Middle frontal gyrus (tissue), 1 donor: ENCODE results near the gene CDHR4.
"Not testable (repeated sequence)": the region's sequence is repeated elsewhere in the genome, so short reads cannot be mapped to it uniquely, and the experiment has no call there.

ENCODE experiments used
- DNase-seq: peaks from one replicate; pipeline ENCODE4 v3.0.0-alpha.2; 2015; ENCODE audit warnings: low spot score; ENCODE audit errors: extremely low spot score

The CDHR4 gene

DNA sequence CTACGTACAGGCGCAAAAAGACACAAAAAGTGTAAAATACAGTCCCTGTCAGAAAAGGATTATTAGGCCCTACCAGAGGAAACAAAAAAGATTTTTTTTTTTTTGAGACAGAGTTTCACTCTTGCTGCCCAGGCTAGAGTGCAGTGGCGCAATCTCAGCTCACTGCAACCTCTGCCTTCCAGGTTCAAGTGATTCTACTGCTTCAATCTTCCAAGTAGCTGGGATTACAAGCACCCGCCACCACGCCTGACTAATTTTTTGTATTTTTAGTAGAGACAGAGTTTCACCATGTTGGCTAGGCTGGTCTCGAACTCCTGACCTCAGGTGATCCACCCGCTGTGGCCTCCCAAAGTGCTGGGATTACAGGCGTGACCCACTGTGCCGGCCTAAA is 18.7 kb downstream of the CDHR4 start:
- DNase-seq, result not testable (repeated sequence)

DNA sequence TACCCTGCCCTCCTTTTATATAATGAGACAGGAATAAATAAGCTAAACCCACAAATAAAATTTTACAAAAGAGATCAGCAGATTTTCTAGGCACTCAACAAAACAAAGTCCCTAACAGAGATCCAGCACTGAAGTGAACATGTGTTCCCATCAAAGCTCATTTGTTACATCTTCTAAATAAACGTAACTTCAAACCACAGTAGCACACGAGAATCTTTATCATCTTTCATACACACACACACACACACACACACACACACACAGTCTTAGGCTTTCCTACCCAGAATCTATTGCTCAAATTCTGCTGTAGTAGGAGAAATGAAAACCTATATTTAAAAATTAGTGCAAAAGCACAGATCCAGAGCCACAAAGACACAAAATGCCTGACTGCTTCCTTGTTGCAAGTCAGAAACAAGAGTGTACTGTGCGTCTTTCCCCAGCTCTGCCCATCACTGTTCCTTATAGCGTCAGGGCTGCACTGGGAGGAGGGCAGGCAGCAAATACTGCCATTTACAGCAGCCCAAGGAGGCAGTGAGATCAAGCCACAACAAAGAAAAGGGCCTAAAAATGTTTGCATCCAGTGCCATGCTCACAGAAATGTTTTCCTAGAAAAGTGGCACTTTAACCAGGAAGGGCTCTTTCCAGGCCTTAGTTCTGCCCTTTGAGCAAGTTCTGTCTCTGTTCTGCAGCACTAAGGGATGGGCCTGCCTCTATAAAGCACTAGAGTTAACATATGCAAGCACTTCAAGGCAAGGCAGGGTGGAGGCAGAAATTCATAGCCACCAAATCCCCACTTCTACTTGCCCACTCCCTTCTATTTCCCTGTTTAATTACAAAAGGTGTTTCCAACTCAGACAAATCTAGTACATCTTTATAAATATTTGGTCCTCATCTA is 19.3 kb downstream of the CDHR4 start:
- DNase-seq, result no peak

DNA sequence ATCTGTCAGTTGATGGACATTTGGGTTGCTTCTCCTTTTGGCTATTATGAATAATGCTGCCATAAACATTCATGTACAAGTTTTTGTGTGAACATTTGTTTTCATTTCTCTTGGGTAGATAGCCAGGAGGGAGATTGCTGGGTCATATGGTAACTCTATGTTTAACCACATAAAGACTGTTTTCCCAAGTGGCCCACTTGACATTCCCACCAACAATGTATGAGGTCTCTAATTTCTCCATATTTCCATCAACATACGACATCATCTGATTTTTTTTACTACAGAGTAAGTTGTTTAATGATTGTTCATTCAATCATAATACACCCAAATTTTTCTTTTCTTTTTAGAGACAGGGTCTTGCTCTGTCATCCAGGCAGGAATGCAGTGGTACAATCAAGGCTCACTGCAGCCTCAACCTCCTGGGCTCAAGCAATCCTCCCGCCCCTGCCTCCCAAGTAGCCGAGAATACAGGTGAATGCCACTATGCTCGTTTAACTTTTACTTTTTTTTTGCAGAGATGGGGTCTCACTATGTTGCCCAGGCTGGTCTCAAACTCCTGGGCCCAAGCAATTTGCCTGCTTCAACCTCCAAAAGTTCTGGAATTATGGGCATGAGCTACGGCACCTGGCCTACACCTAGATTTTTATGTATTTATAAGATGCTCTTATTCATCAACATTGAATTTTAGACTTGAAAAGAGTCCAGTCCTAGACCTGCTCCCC is 20.2 kb downstream of the CDHR4 start:
- no peak for DNase-seq

DNA sequence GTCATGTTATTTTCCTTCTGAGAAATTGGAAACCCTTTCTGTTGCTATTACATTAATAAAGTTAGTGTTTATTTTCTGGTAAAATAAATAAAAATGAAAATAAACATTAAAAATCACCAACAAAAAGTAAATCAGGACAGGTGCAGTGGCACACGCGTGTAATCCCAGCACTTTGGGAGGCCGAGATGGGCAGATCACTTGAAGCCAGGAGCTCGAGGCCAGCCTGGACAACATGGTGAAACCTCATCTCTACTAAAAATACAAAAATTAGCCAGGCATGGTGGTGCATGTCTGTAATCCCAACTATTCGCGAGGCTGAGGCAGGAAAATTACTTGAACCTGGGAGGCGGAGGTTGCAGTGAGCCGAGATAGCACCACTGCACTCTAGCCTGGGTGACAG is 23.6 kb downstream of the CDHR4 start:
- DNase-seq, result not testable (repeated sequence)

DNA sequence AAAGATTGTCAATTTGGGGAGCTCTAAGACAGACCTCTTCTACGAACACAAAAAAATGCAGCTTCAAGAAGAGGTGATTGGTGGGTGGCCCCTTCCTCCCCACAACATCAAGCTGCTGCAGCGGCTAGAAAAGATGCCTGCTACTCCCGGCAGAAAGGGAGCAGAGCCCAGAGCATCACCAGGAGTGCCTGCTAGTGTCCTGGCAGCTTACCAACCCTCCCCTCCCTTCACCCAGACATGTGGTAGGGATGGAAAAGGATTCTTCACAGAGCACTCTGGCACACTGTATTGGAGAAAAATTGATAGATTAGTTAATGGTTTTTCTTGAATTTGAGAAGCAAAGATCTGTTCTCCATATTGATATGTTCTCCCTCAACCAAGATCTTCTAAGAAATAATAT is 24.1 kb downstream of the CDHR4 start:
- peak; percentile 40 for DNase-seq

DNA sequence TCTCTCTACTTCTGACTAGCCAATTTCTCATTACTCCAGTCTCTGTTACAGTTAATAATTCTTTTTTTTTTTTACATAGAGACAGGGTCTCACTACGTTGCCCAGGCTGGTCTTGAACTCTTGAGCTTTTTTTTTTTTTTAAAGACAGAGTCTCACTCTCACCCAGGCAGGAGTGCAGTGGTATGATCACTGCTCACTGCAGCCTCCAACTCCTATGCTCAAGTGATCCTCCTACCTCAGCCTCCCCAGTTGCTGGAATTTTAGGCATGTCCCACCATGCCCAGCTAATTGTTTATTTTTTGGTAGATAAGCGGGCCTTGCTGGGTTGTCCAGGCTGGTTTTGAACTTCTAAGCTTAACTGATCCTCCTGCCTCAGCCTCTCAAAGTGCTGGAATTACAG is 27.0 kb downstream of the CDHR4 start:
- DNase-seq, result no peak

DNA sequence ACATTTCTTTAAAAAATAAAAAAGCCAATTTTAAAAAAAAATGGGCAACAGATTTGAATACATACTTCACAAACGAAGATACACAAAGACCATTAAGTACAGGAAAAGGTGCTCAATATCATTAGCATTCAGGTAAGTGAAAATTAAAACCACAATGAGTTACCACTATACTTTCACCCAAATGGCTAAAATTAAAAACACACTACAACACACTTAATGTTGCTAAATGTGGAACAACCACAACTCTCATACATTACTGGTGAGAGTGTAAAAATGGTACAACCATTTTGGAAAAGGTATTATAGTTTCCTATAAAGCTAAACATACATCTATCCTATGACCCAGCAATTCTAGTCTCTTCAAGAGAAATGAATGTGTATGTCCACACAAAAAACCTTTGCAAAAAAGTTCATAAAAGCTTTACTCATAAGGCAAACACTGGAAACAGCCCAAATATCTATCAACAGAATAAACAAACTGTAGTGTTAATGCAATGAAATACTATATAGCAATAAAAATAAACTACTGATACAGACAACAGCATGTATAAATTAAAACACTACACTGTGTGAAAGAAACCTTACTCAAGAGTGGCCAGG is 28.2 kb downstream of the CDHR4 start:
- no peak for DNase-seq

DNA sequence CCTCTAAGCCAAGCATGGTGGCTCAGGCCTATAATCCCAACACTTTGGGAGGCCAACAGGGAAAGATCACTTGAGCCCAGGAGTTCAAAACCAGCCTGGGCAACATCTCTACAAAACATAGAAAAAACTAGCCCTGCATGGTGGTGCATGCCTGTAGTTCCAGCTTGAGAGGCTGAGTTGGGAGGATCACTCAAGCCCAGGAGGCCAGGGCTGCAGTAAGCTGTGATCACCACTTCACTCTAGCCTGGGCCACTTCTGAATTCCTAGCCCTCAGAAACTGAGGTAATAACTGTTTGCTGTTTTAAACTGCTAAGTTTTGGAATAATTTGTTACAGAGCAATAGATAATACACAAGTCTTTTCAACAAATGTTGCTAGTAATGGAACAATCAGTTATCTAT is 29.7 kb downstream of the CDHR4 start:
- DNase-seq, result no peak

DNA sequence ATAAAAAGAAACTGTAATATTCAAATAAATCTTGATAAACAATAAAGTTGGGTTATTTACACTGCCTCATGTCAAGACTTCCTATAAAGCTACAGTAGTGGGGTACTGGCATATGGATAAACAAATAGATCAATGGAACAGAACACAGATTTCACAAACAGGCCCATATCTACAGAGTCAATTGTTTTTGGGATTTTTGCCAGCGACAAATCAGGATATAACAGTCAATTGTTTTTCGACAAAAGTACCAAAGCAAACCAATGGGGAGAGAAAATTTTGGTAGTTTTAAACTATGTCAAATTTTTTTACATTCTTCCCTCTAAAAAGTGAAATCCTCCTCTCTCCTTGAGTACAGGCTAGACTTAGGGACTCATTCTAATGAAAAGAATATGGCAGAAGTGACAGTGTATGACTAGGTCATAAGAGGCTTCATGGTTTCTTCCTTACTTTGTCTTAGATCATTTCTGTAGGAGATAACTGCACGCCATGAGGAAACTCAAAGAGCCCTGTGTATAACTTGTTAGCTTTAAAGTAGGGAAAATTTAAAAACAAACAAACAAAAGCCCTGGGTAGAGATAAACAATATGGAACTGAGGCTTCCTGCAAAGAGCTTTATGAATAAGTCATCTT is 30.3 kb downstream of the CDHR4 start:
- DNase-seq, result no peak

DNA sequence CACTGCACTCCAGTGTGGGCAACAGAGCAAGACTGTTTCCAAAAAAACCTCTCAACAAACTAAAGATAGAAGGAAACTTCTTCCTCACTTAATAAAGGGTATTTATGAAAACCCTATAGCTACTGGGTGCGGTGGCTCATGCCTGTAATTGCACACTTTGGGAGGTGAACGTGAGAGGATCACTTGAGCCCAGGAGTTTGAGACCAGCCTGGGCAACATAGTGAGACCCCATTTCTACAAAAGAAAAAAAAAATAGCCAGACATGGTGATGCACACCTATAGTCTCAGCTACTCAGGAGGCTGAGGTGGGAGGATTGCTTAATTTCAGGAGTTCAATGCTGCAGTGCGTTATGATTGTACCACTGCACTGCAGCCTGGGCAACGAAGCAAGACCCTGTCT is 35.7 kb downstream of the CDHR4 start:
- DNase-seq, result no peak

DNA sequence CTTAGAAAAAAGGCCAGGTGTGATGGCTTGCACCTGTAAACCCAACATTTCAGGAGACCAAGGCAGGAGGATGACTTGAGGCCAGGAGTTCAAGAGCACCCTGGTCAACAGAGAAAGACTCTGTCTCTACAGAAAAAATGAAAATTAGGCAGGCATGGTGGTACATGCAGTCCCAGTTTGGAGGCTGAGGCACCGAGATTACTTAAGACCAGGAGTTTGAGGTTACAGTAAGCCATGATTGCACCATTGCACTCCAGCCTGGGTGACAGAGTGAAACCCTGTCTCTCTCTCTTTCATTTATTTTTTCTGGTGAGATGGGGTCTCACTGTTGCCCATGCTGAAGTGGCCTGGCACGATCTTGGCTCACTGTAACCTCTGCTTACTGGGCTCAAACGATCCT is 38.0 kb downstream of the CDHR4 start:
- no peak for DNase-seq

DNA sequence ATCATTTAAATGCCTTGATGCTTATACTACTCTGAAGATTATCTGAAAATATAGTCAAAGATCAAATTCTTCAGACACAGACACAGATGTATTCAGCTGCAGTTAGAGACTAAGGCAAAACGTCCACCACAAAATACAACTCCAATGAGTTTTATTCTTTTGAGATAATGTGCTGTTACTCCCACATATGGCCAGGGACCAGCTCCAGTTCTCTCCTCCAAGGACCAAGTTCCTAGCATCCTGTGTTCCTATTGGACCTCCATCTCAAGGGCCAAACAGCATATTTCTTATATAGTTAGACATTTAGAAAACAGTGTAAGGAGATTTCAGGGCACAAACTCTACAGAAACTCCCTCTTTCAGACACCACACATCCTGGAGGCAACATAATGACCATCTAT is 40.4 kb downstream of the CDHR4 start:
- no peak for DNase-seq

DNA sequence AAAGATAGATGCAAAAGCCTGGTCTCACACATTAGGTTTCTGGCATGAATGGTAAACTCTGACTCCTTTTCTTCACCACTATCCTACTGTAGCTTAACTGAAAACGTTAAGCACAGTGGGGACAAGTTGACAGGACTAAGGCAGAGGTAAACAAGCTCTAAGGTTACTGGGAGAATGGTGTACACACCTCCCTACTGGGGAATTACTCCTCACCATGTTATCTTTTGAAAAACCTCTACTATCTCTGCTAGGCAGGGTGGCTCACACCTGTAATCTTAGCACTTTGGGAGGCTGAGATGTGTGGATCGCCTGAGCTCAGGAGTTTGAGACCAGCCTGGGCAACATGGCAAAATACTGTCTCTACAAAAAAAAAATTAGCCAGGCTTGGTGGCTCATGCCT is 42.5 kb downstream of the CDHR4 start:
- no peak for DNase-seq

DNA sequence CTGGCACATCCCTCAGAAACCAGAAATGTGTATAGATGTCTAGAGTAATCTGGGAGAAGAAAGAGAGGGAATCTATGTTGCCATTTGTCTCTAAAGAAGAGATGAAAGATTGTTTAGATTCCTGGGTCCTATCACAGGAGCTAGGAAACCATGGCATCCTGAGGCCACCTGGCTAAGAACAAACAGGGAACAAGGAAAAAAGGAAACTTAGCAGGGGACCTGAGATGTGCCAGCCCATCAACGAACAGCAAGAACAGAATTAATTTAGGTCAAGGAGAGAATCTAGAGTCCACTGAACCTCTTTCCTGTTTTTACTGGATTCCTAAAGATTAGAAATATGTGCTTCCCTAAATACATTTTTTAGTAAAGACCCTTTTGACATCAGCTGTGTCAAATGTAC is 43.6 kb downstream of the CDHR4 start:
- DNase-seq, result no peak

DNA sequence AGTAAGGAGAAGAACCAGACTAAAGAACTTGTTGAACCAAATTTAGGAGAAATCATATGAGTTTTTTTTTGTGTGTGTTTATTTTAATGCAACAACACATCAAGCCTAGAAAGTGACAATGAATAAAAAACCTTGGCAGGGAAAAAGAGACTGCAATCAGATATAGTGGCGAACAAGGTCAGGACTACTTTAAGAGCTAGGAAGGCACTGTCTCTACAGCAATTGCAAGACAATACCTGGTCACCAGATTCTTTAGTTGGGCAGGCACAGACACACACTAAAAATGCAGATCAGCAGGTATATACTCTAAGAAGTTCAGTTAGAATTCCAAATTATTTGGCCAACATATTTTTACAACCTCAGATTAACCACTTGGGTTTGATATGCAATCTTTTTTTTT is 45.1 kb downstream of the CDHR4 start:
- no peak for DNase-seq

DNA sequence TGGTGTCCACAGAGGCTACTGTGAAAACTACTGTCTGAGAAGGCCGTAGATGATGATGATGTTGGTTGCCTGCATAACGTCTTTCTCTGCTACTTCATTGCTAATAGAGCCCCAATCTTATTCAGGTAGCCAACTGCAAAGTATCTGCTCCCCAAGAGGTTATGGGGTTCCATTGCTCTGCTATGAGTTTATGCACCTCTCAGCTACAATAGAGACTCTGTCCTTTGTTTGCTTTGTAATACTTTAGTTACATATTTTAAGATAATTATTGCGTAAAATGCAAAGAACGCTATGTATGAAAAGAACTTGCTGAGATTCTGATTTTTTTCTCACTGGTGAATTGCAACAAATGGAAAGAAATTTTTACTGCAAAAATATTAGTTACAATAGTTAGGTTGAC is 48.2 kb downstream of the CDHR4 start:
- DNase-seq, result no peak

DNA sequence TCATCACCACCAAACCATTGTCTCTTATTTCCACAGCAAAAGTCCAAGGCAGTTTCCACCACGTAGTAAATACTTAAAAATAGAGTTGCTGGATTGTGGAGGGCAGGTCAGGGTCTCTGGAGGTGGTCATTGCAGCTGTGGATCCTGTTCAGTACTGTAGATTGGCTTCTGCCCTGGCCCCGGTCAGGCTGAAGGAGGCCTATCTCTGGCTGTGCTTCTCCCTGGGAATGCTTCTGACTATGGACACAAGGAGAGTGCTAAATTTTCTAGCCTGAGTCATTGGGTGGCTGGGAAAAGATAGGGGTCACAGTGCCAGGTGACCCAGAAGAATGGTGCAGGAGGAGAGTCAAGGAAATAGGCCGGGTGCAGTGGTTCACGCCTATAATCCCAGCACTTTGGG is 49.6 kb downstream of the CDHR4 start:
- DNase-seq, result no peak

DNA sequence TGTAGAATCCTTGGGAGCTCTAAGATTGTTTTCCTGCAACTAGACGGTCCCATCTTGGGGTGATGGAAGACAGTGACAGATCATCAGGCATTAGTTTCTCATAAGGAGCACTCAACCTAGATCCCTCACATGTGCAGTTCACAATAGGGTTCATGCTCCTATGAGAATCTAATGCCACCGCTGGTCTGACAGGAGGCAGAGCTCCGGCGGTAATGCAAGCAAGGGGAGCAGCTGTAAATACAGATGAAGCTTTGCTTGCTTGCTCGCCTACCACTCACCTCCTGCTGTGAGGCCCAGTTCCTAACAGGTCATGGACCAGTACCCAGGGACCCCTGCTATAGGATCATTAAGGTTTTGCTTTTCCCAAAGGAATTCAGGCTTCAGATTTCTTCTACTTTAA is 50.8 kb downstream of the CDHR4 start:
- not testable (repeated sequence) for DNase-seq

DNA sequence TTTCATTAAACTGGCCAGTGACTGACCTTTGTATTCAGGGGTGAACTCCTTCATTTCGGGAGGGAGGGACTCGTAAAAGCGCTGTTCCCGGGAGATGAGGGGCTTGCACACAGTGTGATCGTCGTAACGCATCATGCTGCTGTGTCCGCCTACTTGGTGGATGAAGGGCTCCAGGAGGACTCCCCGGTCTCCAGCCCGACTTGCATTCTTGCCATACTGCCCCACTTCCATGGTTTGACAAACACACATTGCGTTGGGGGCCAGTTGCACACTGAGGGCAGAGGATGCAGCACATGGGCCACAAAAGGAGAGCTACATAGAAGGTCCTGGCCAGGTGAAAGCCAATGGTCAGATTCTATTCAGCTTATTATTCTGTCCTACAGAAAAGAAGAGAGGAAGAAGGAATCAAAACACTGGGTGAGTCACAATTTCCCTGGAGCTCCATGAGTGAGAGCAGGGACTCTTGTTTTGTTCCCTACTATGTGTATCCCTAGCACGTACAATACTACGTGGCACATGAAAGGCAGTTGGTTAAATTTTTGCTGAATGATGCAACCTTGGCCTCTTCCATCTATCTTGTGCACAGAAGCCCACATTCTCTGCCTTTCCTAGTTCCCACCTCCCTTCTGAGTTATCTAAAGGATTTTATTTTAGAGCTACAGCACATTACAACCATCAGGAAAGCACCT is 51.7 kb downstream of the CDHR4 start:
- no peak for DNase-seq

DNA sequence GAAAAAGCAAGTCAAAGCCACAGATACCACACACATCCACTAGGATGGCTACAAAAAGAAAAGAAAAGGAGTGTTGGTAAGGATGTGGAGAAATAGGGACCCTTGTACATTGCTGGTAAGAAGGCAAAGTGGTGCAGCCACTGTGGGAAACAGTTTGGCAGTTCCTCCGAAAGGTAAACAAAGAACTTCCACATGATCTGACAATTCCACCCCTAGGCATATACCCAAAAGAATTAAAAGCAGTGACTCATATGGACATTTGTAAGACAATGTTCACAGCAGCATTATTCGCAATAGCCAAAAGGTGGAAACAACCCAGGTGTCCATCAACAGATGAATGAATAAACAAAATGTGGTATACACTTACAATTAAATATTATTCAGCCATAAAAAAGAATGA is 53.7 kb downstream of the CDHR4 start:
- no peak for DNase-seq
